Neural cell (in vitro differentiated cells): ENCODE results near the gene DCHS1. TPM values are rescaled to one million over a fixed set of nuclear protein-coding genes. Genes with fewer than 3 reads are reported as not detected.

ENCODE experiments used
- H2AFZ ChIP-seq: fragments of 200-600, 300-800 bp; sonication (generic), shearing (Covaris generic); 2 replicates; pipeline ENCODE4 v1.6.0; 2014; ENCODE audit warnings: low read depth, mild to moderate bottlenecking, antibody characterized with exemption, low read length, moderate library complexity
- H3F3A ChIP-seq: fragments of 200-600 bp; shearing (Covaris generic); 2 replicates; pipeline ENCODE4 v1.6.1; 2016; ENCODE audit warnings: mild to moderate bottlenecking, moderate library complexity, mixed read lengths, antibody characterized with exemption, low read length; ENCODE audit not compliant: insufficient read depth, poor library complexity, severe bottlenecking
- H3K27ac ChIP-seq: fragments of 200-600, 300-800 bp; sonication (generic), shearing (Covaris generic); 2 replicates; pipeline ENCODE4 v1.5.1; 2014; ENCODE audit warnings: mild to moderate bottlenecking, low read length, moderate library complexity
- H3K27me3 ChIP-seq: fragments of 300-800, 200-600 bp; sonication (generic), shearing (Covaris generic); 2 replicates; pipeline ENCODE4 v1.6.0; 2014; ENCODE audit warnings: mild to moderate bottlenecking, low read depth, low read length, moderate library complexity; ENCODE audit not compliant: insufficient read depth
- H3K36me3 ChIP-seq: fragments of 300-800, 200-600 bp; sonication (generic), shearing (Covaris generic); 2 replicates; pipeline ENCODE4 v1.5.1; 2014; ENCODE audit warnings: mild to moderate bottlenecking, antibody characterized with exemption, low read length, moderate library complexity; ENCODE audit not compliant: insufficient read depth
- H3K4me2 ChIP-seq: fragments of 300-800, 200-600 bp; sonication (generic), shearing (Covaris generic); 2 replicates; pipeline ENCODE4 v1.6.0; 2014; ENCODE audit warnings: mild to moderate bottlenecking, low read length
- H3K4me3 ChIP-seq: fragments of 300-800, 200-600 bp; sonication (generic), shearing (Covaris generic); 2 replicates; pipeline ENCODE4 v1.5.1; 2014; ENCODE audit warnings: mild to moderate bottlenecking, low read length, moderate library complexity
- H3K79me2 ChIP-seq: fragments of 200-600 bp; shearing (Covaris generic); replicated peaks from 2 replicates; pipeline ENCODE4 v1.6.0; 2014; ENCODE audit warnings: mild to moderate bottlenecking, low read length, moderate library complexity; ENCODE audit not compliant: insufficient read depth
- H3K9ac ChIP-seq: fragments of 300-800, 200-600 bp; sonication (generic), shearing (Covaris generic); 2 replicates; pipeline ENCODE4 v1.6.1; 2016; ENCODE audit warnings: mild to moderate bottlenecking, low read length, mixed read lengths
- H3K9me2 ChIP-seq: fragments of 200-600 bp; shearing (Covaris generic); 2 replicates; pipeline ENCODE4 v1.6.1; 2016; ENCODE audit warnings: mild to moderate bottlenecking, low read length, mixed read lengths; ENCODE audit not compliant: insufficient read depth
- H3K9me3 ChIP-seq: fragments of 200-600, 300-800 bp; sonication (generic), shearing (Covaris generic); 2 replicates; pipeline ENCODE4 v1.6.1; 2016; ENCODE audit warnings: mild to moderate bottlenecking, mixed run types, low read length, moderate library complexity, mixed read lengths
- H4K20me1 ChIP-seq: fragments of 200-600 bp; shearing (Covaris generic); 2 replicates; pipeline ENCODE4 v1.6.1; 2016; ENCODE audit warnings: mild to moderate bottlenecking, mixed run types; ENCODE audit not compliant: insufficient read depth
- CTCF ChIP-seq: fragments of 450-650 bp; IDR thresholded peaks from 2 replicates; pipeline ENCODE4 v1.5.1; 2014; ENCODE audit warnings: antibody characterized with exemption, mild to moderate bottlenecking, moderate library complexity; ENCODE audit not compliant: poor library complexity, severe bottlenecking
- EP300 ChIP-seq: fragments of 450-650 bp; conservative IDR thresholded peaks from 2 replicates; pipeline ENCODE4 v1.6.1; 2014; ENCODE audit warnings: antibody characterized with exemption, mild to moderate bottlenecking, moderate library complexity; ENCODE audit not compliant: poor library complexity, severe bottlenecking
- EZH2 ChIP-seq: fragments of 200-600, 300-800 bp; shearing (Covaris generic), sonication (generic); IDR thresholded peaks from 2 replicates; pipeline ENCODE4 v1.6.1; 2014; ENCODE audit warnings: antibody characterized with exemption, low read length, borderline replicate concordance, mild to moderate bottlenecking; ENCODE audit not compliant: insufficient read depth, poor library complexity, severe bottlenecking
- MXI1 ChIP-seq: fragments of 450-650 bp; conservative IDR thresholded peaks from 2 replicates; pipeline ENCODE4 v1.6.1; 2014; ENCODE audit warnings: antibody characterized with exemption, mild to moderate bottlenecking; ENCODE audit not compliant: poor library complexity, severe bottlenecking
- POLR2AphosphoS5 ChIP-seq: IDR thresholded peaks from 2 replicates; pipeline ENCODE4 v1.6.1; 2012
- RAD21 ChIP-seq: fragments of 450-650 bp; conservative IDR thresholded peaks from 2 replicates; pipeline ENCODE4 v1.6.1; 2014; ENCODE audit warnings: antibody characterized with exemption, mild to moderate bottlenecking, moderate library complexity
- REST ChIP-seq: IDR thresholded peaks from 2 replicates; pipeline ENCODE4 v1.6.1; 2012; ENCODE audit warnings: borderline replicate concordance
- SMC3 ChIP-seq: fragments of 450-650 bp; conservative IDR thresholded peaks from 2 replicates; pipeline ENCODE4 v1.6.1; 2014; ENCODE audit warnings: antibody characterized with exemption, mild to moderate bottlenecking, moderate library complexity; ENCODE audit not compliant: poor library complexity
- TAF1 ChIP-seq: IDR thresholded peaks from 2 replicates; pipeline ENCODE4 v1.6.1; 2012; ENCODE audit warnings: low read depth
- polyA plus RNA-seq: library from polyadenylated mRNA; depleted of rRNA; stranded (reverse); fragments of >200 nt; gene quantifications from 2 replicates; pipeline ENCODE4 v1.2.3, GENCODE V29; 2014

Gene DCHS1
- polyA plus RNA-seq, 1 donor from 2014 or later: 30.1 TPM

GRCh38 chr11:6674219-6674597 lies 18.6 kb upstream of the DCHS1 start:
- Histone ChIP-seq H3K27ac (no peak overlapping the region), H3F3A (no peaks in the 10 kb centered on the region), H3K4me3 (no peak overlapping the region), H2AFZ (no peak overlapping the region), H3K36me3 (no peaks in the 10 kb centered on the region), H3K9me3 (no peaks in the 10 kb centered on the region), H3K9me2 (no peaks in the 10 kb centered on the region), H3K27me3 (no peaks in the 10 kb centered on the region), H4K20me1 (no peaks in the 10 kb centered on the region), H3K9ac (no peak overlapping the region), H3K79me2 (no peaks in the 10 kb centered on the region), H3K4me2 (no peak overlapping the region)
- TF ChIP-seq POLR2AphosphoS5 (no peak), SMC3 (no peak), RAD21 (no peak), CTCF (no peak), MXI1 (no peak), EP300 (no peak), REST (no peak), EZH2 (no peak), TAF1 (no peak)

- Histone ChIP-seq H2AFZ (no peak overlapping the region), H3K4me3 (no peak overlapping the region), H3K79me2 (no peaks in the 10 kb centered on the region), H3F3A (no peaks in the 10 kb centered on the region), H3K4me2 (no peak overlapping the region), H3K27me3 (no peaks in the 10 kb centered on the region), H4K20me1 (no peaks in the 10 kb centered on the region), H3K36me3 (no peaks in the 10 kb centered on the region), H3K9me3 (no peaks in the 10 kb centered on the region), H3K27ac (no peak overlapping the region), H3K9ac (no peak overlapping the region), H3K9me2 (no peaks in the 10 kb centered on the region)
- no peak for TF ChIP-seq POLR2AphosphoS5
- TF ChIP-seq SMC3: no peak
- no peak for TF ChIP-seq TAF1
- TF ChIP-seq EP300: no peak
- no peak for TF ChIP-seq EZH2
- no peak for TF ChIP-seq REST
- TF ChIP-seq MXI1: no peak
- no peak for TF ChIP-seq RAD21
- TF ChIP-seq CTCF: no peak
These were observed 18.1 kb upstream of the DCHS1 start for GRCh38 chr11:6673523-6674218.
